ENCODE measurements around the gene LHX4.

LHX4 gene

DNA sequence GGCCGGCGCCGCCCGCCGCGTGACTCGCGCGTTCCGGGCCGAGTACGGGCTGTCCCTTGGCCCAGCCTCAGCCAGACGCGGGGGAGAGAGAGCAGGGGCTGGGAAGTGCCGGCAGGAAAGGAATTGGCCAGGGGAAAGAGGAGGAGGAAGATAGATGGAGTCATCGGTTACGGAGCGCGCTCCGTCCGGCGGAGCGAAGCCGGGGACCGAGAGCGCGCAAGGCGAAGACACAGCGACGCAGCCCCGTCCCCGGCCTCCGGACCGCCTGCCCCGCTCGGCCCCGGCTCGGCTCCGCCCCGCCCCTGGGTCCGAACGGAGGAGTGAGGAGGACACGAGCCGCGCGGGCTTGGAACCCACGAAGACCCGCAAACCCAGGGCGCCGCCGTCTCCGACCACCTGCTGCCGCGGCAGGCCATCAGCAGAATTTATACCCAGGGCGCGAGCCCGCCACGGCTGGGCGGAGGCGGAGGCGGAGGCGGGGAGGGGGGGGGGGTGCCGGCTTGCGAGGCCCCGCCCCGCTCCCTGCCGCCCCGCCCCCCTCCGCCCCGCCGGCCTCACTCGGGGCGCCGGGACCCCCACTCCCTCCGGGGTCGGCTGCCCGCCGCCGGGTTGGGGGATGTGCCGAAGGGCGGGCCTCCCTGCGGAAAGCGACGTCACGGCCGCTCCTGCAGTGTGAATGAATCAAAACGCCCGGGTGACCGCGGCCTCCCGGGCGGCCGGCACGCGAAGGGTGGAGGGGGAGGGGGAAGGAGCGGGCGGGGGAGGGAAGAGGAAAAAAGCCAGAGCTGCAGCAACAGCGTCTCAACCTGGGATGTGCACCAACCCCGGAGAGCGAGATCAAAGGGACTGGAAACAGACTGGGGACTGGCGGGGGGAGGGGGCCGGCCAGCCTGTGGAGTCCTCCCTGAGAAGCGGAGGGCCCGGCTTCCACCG, at the start of gene LHX4:
LHX4 (plus strand) TSS at position 782 of the 933 bp plus-strand sequence. CDS start 266 bp downstream, outside the sequence.
- H3K27me3 ChIP-seq (replicated peaks; ENCODE audit: control insufficient read depth, insufficient read depth, low read length): peaks cover 2% of the 10 kb centered on the region
- TF ChIP-seq, protein P1, sequence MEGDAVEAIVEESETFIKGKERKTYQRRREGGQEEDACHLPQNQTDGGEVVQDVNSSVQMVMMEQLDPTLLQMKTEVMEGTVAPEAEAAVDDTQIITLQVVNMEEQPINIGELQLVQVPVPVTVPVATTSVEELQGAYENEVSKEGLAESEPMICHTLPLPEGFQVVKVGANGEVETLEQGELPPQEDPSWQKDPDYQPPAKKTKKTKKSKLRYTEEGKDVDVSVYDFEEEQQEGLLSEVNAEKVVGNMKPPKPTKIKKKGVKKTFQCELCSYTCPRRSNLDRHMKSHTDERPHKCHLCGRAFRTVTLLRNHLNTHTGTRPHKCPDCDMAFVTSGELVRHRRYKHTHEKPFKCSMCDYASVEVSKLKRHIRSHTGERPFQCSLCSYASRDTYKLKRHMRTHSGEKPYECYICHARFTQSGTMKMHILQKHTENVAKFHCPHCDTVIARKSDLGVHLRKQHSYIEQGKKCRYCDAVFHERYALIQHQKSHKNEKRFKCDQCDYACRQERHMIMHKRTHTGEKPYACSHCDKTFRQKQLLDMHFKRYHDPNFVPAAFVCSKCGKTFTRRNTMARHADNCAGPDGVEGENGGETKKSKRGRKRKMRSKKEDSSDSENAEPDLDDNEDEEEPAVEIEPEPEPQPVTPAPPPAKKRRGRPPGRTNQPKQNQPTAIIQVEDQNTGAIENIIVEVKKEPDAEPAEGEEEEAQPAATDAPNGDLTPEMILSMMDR (IDR thresholded peaks at IDR 0.05; ENCODE audit: insufficient read depth, low read length, poor library complexity, severe bottlenecking): no peak
- H3K4me3 ChIP-seq (replicated peaks; ENCODE audit: low read depth, low read length): peak within 1 kb of the TSS; percentile 65
- peak; percentile 56 for DNase-seq (ENCODE audit: extremely low read depth, insufficient read length)
- H3K36me3 ChIP-seq (ENCODE audit: control insufficient read depth, insufficient read depth, low read length): no peaks in the 10 kb centered on the region

DNA sequence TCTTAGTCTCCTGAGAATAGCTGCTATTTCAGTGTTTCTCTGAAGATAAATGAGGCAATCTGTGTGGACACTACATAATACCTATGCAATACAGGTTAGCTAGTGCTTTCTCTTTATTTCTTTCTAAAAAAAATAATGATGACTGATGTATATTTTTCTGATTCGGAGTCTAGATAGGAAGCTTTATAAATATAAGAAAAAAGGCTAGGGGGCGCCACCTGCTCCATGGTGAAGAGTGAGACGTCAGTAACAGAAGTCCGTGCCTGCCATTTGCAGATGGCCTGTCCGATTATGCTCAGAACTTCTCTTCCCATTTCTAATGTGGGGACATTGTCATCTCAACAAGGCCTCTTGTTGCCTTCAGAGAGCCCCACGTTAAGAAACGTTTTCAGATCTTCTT, 49.0 kb upstream of the LHX4 start:
- Histone ChIP-seq H3K4me3 (replicated peaks; ENCODE audit: low read depth, low read length) (no peak overlapping the region), H3K27me3 (replicated peaks; ENCODE audit: control insufficient read depth, insufficient read depth, low read length) (no peaks in the 10 kb centered on the region), H3K36me3 (ENCODE audit: control insufficient read depth, insufficient read depth, low read length) (peaks cover 2% of the 10 kb centered on the region; the same call in 1 of the 2 replicates)
- TF ChIP-seq, protein P1 (IDR thresholded peaks at IDR 0.05; ENCODE audit: insufficient read depth, low read length, poor library complexity, severe bottlenecking): peak; percentile 27
- no peak for DNase-seq (ENCODE audit: extremely low read depth, insufficient read length)

DNA sequence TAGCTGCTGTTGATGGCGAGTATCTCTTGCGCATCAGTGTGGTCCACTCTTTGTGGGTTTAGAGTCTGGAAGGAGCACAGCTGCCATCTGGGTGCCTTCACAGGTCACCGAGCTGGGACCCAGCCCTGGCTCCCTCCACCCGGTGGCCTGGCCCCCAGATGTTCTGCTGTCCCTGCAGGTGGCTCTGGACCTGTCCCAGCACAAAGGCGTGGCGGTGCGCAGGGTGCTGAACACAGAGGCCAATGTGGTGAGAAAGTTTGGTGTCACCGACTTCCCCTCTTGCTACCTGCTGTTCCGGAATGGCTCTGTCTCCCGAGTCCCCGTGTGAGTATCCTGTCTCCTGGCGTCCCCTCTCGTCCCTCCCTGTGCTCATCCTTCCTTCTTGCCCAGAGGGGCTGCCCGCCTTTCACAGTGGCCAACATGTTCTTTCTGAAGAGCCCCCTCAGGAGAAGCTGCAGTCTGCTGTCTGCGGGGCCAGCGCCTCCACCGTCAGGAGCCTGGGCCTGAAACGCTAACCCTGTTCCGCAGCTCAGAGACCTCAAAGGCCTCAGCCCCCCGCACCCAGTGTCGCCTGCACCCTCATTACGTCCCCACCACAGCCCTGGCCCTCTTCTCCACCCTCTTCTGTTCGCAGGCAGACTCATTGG, 47.9 kb upstream of the LHX4 start:
- TF ChIP-seq, protein P1 (IDR thresholded peaks at IDR 0.05; ENCODE audit: insufficient read depth, low read length, poor library complexity, severe bottlenecking): no peak
- DNase-seq (ENCODE audit: extremely low read depth, insufficient read length): no peak
- no peak overlapping the region for H3K4me3 ChIP-seq (replicated peaks; ENCODE audit: low read depth, low read length)
- peaks cover 2% of the 10 kb centered on the region; the same call in 1 of the 2 replicates for H3K36me3 ChIP-seq (ENCODE audit: control insufficient read depth, insufficient read depth, low read length)
- no peaks in the 10 kb centered on the region for H3K27me3 ChIP-seq (replicated peaks; ENCODE audit: control insufficient read depth, insufficient read depth, low read length)

DNA sequence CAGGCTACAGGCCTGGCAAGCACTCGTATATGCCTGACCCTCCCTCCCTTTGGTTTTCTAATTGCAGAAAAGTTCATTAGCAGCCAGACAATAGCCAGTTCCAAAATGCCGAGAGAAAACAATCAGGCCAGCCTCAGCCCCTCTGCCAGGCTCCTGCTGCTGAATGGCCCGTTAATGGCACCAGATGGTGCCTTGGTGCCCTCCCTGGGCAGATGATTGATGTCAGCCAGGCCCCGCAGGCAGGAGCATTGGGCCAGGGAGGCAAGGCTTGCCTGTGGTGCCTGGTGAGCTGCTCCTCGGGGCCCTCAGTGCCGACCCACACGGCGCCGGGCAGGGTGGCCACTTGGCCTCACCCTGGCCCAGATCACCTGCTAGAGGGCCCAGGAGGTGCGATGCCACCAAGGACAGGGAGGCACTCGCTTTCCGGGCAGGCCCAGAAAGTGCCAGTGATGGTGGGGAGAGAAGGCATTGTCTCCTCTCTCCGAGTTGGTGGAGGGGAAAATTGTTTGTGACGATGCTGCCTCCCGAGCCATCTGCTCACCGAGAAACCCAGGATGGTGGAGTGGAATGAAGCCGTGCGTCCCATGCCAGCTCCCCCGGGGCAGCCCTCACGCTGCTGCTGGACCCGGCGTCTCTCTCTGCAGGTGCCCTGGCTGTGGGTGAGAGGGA, 47.3 kb upstream of the LHX4 start:
- TF ChIP-seq, protein P1 (IDR thresholded peaks at IDR 0.05; ENCODE audit: insufficient read depth, low read length, poor library complexity, severe bottlenecking): no peak
- no peak for DNase-seq (ENCODE audit: extremely low read depth, insufficient read length)
- Histone ChIP-seq H3K36me3 (ENCODE audit: control insufficient read depth, insufficient read depth, low read length) (peaks cover 2% of the 10 kb centered on the region; the same call in 1 of the 2 replicates), H3K4me3 (replicated peaks; ENCODE audit: low read depth, low read length) (no peak overlapping the region), H3K27me3 (replicated peaks; ENCODE audit: control insufficient read depth, insufficient read depth, low read length) (no peaks in the 10 kb centered on the region)

DNA sequence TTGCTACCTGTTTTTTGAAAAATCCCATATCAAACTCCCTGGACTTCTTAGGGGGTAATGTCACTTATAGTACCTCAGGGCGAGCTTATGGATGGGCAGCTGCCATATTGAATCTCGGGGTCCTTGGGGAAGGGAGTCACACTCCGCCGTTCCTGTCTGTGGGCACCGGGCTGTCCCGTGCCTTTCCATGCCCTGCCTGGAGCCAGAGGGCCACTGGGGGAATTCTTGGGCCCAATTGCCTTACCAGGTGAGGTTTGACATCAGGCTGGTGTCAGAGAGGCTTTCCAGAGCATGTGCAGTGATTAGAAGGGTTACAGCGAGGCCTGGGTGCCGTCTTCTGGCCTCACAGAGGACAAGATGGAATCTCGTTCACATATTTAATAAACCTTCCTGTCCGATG, 46.6 kb upstream of the LHX4 start:
- TF ChIP-seq, protein P1 (IDR thresholded peaks at IDR 0.05; ENCODE audit: insufficient read depth, low read length, poor library complexity, severe bottlenecking): no peak
- Histone ChIP-seq H3K36me3 (ENCODE audit: control insufficient read depth, insufficient read depth, low read length) (peaks cover 2% of the 10 kb centered on the region; the same call in 1 of the 2 replicates), H3K4me3 (replicated peaks; ENCODE audit: low read depth, low read length) (no peak overlapping the region), H3K27me3 (replicated peaks; ENCODE audit: control insufficient read depth, insufficient read depth, low read length) (no peaks in the 10 kb centered on the region)
- no peak for DNase-seq (ENCODE audit: extremely low read depth, insufficient read length)

Measured in GM06990 (cell line).